HepG2 (cell line): ENCODE results near the gene SUPT6H. TPM values are rescaled to one million over a fixed set of nuclear protein-coding genes. Genes with fewer than 3 reads are reported as not detected.

Experiments used
- ATAC-seq: fragments of 200-7000 bp; cut with Tn5 transposase; 3 replicates; pipeline ENCODE4 v1.9.1; 2020; ENCODE audit warnings: mild to moderate bottlenecking, moderate library complexity
- BruUV-seq: library from RNA; stranded (reverse); fragments of 400-500 nt; replicated peaks from 2 replicates; lab custom pipeline; 2021; lab: Mats Ljungman, UMichigan
- CTCF ChIA-PET: fragments of 300-600 bp; formaldehyde crosslinking; extraction: SDS; loops from one replicate; lab custom pipeline; 2021; ENCODE audit warnings: low total read pairs, inconsistent platforms, low intra/inter-chr PET ratio; lab: Yijun Ruan, JAX
- POLR2A ChIA-PET: fragments of 350-600 bp; sonication (Branson Sonifier 250); formaldehyde crosslinking; loops from one replicate; lab custom pipeline; 2020; ENCODE audit warnings: antibody characterized with exemption, inconsistent platforms; lab: Yijun Ruan, JAX
- DNase-seq: peaks from one replicate; pipeline ENCODE4 v3.0.0-alpha.2; 2015; ENCODE audit warnings: low spot score
- FAIRE-seq: peaks from 3 replicates; lab custom pipeline; 2011; peaks lifted over from hg19 to GRCh38; lab: Jason Lieb, UNC
- H2AFZ ChIP-seq: one replicate; pipeline ENCODE4 v1.6.1; 2011; ENCODE audit warnings: low read length, inconsistent platforms
- H3K27ac ChIP-seq: fragments of 300-600 bp; 3 replicates; pipeline ENCODE4 v1.8.0; 2011; ENCODE audit warnings: mixed run types, mild to moderate bottlenecking, mixed read lengths, low read length, inconsistent platforms; ENCODE audit not compliant: insufficient read depth; ENCODE audit errors: extremely low read length
- H3K27me3 ChIP-seq, 2 experiments: fragments of 200-600 bp in 1 of 2; 2 replicates in 1 of 2; 3 replicates in 1 of 2; pipeline versions ENCODE4 v1.6.0 to v1.8.0; 2011; ENCODE audit warnings: low read length in 2 of 2, mild to moderate bottlenecking in 2 of 2, moderate library complexity in 2 of 2, inconsistent platforms in 1 of 2; ENCODE audit not compliant: insufficient read depth in 2 of 2, control insufficient read depth in 1 of 2
- H3K36me3 ChIP-seq, 2 experiments: fragments of 200-600 bp in 1 of 2; replicated peaks in 1 of 2; 2 replicates in 1 of 2; 3 replicates in 1 of 2; pipeline versions ENCODE4 v1.5.1 to v1.8.0; 2011; ENCODE audit warnings: low read length in 2 of 2, inconsistent platforms in 1 of 2; ENCODE audit not compliant: insufficient read depth in 2 of 2, control insufficient read depth in 1 of 2
- H3K4me1 ChIP-seq: 2 replicates; pipeline ENCODE4 v1.5.1; 2012; ENCODE audit warnings: low read length, inconsistent platforms; ENCODE audit not compliant: insufficient read depth
- H3K4me2 ChIP-seq: 2 replicates; pipeline ENCODE4 v1.6.0; 2011; ENCODE audit warnings: low read depth, low read length, inconsistent platforms
- H3K4me3 ChIP-seq, 3 experiments: fragments of 200-600 bp in 1 of 3; sonication (generic), shearing (Covaris generic) in 1 of 3; replicated peaks in 1 of 3; 2 replicates each; pipeline ENCODE4 v1.5.1; 2011 to 2016; ENCODE audit warnings: low read length in 3 of 3, inconsistent platforms in 2 of 3, low read depth in 2 of 3, mild to moderate bottlenecking in 2 of 3, control low read depth in 1 of 3, mixed read lengths in 1 of 3; ENCODE audit not compliant: insufficient read depth in 1 of 3
- H3K79me2 ChIP-seq: one replicate; pipeline ENCODE4 v1.6.1; 2011; ENCODE audit warnings: low read length, inconsistent platforms; ENCODE audit not compliant: insufficient read depth
- H3K9ac ChIP-seq: 2 replicates; pipeline ENCODE4 v1.6.0; 2011; ENCODE audit warnings: mild to moderate bottlenecking, low read depth, low read length, inconsistent platforms; ENCODE audit not compliant: insufficient read depth
- H3K9me3 ChIP-seq: 2 replicates; pipeline ENCODE4 v1.5.1; 2012; ENCODE audit warnings: mild to moderate bottlenecking, low read length
- H4K20me1 ChIP-seq: 2 replicates; pipeline ENCODE4 v1.6.0; 2011; ENCODE audit warnings: inconsistent platforms, mild to moderate bottlenecking, low read length, moderate library complexity; ENCODE audit not compliant: insufficient read depth
- BATF2 ChIP-seq: sonication (generic); formaldehyde crosslinking; IDR thresholded peaks from 2 replicates; pipeline ENCODE4 v1.8.0; 2022; ENCODE audit warnings: mild to moderate bottlenecking, missing genetic modification reagents, moderate library complexity
- HDAC6 ChIP-seq: fragments of 200-600 bp; sonication (generic); IDR thresholded peaks from 2 replicates; pipeline ENCODE4 v1.7.0; 2017; ENCODE audit warnings: mild to moderate bottlenecking, antibody characterized with exemption, low read length, low read depth
- HNRNPUL1 ChIP-seq: fragments of 200-400 bp; formaldehyde crosslinking; IDR thresholded peaks from 2 replicates; pipeline ENCODE4 v1.6.1; 2017; ENCODE audit warnings: low read depth, mild to moderate bottlenecking, low read length, moderate library complexity
- IRX3 ChIP-seq: sonication (generic); formaldehyde crosslinking; IDR thresholded peaks from 2 replicates; pipeline ENCODE4 v1.8.1; 2023; ENCODE audit warnings: mild to moderate bottlenecking, low read depth, missing genetic modification reagents, borderline replicate concordance
- MLXIP ChIP-seq: sonication (generic); formaldehyde crosslinking; IDR thresholded peaks from 2 replicates; pipeline ENCODE4 v1.9.0; 2021; ENCODE audit warnings: missing genetic modification reagents, borderline replicate concordance
- NFE2L2 ChIP-seq: fragments of 150-350 bp; IDR thresholded peaks from 2 replicates; pipeline ENCODE4 v1.6.1; 2014; ENCODE audit warnings: low read length
- SALL2 ChIP-seq: sonication (generic); formaldehyde crosslinking; IDR thresholded peaks from 2 replicates; pipeline ENCODE4 v1.8.1; 2023; ENCODE audit warnings: mild to moderate bottlenecking, missing genetic modification reagents, inconsistent platforms
- SMARCE1 ChIP-seq: fragments of 450-650 bp; IDR thresholded peaks from 2 replicates; pipeline ENCODE4 v1.6.1; 2017; ENCODE audit warnings: borderline replicate concordance
- TMF1 ChIP-seq: sonication (generic); formaldehyde crosslinking; IDR thresholded peaks from 2 replicates; pipeline ENCODE4 v1.8.1; 2022; ENCODE audit warnings: low read depth, missing genetic modification reagents
- ZFP36L1 ChIP-seq: sonication (generic); formaldehyde crosslinking; IDR thresholded peaks from 2 replicates; pipeline ENCODE4 v1.8.0; 2022; ENCODE audit warnings: mild to moderate bottlenecking, missing genetic modification reagents, moderate library complexity
- ZNF121 ChIP-seq: sonication (generic); formaldehyde crosslinking; IDR thresholded peaks from 2 replicates; pipeline ENCODE4 v1.5.0; 2020; ENCODE audit warnings: mild to moderate bottlenecking, missing genetic modification reagents
- ZNF234 ChIP-seq: sonication (generic); formaldehyde crosslinking; conservative IDR thresholded peaks from 2 replicates; pipeline ENCODE4 v1.5.1; 2020; ENCODE audit warnings: mild to moderate bottlenecking, missing genetic modification reagents
- ZNF24 ChIP-seq: fragments of 450-650 bp; IDR thresholded peaks from 2 replicates; pipeline ENCODE4 v1.6.1; 2017; ENCODE audit warnings: antibody characterized with exemption, mild to moderate bottlenecking
- ZNF512B ChIP-seq: sonication (generic); formaldehyde crosslinking; IDR thresholded peaks from 2 replicates; pipeline ENCODE4 v1.5.1; 2020; ENCODE audit warnings: missing genetic modification reagents, mild to moderate bottlenecking, borderline replicate concordance
- ZNF83 ChIP-seq: sonication (generic); formaldehyde crosslinking; IDR thresholded peaks from 2 replicates; pipeline ENCODE4 v1.4.0; 2020; ENCODE audit warnings: missing genetic modification reagents, mild to moderate bottlenecking, borderline replicate concordance
- ZNF891 ChIP-seq: sonication (generic); formaldehyde crosslinking; IDR thresholded peaks from 2 replicates; pipeline ENCODE4 v1.5.0; 2020; ENCODE audit warnings: mild to moderate bottlenecking, missing genetic modification reagents
- WGBS: methylation state at CpG from one replicate; pipeline ENCODE4 v1.1.6; 2017; ENCODE audit warnings: low lambda C conversion rate; 5-methylcytosine and 5-hydroxymethylcytosine counted together
- in situ Hi-C: cut with HindIII; loops from 2 replicates; pipeline ENCODE4 v1.10.0; 2017; ENCODE audit warnings: low pct_unique_long_range_greater_than_20kb; ENCODE audit not compliant: extremely low pct_ligation_motif_present
- intact Hi-C: fragments of 100-400 bp; cut with micrococcal nuclease; formaldehyde crosslinking; loops from one replicate; pipeline ENCODE4 v1.10.0; 2022; ENCODE audit not compliant: unreplicated experiment
- polyA plus RNA-seq, 8 experiments: library from polyadenylated mRNA; depleted of rRNA in 3 of 8; stranded (reverse) in 7 of 8; unstranded in 1 of 8; fragments of >200 nt; fragmentation: Illumina TruSeq in 4 of 8; extraction: Trizol in 4 of 8; gene quantifications; 2 replicates each; pipeline versions ENCODE4 v1.2.1 to v1.2.3, GENCODE V29; 2011 to 2016; ENCODE audit warnings: low read depth in 4 of 8, missing spikeins in 1 of 8, mixed read lengths in 1 of 8; ENCODE audit not compliant: insufficient read depth in 1 of 8
- total RNA-seq, 5 experiments: library from RNA; depleted of rRNA; stranded (reverse); fragments of >200 nt; fragmentation: Illumina TruSeq; extraction: Trizol; gene quantifications; 2 replicates each; pipeline ENCODE4 v1.2.3, GENCODE V29; 2016; ENCODE audit warnings: low read depth in 1 of 5

The SUPT6H gene
- total and polyA plus RNA-seq, 2 of the 13 experiments (the other 11 are each of a cell fraction or from before 2014, with no cell fraction given), result 32.7 to 39.9 TPM

GRCh38 chr17:28728364-28729200 is 66.6 kb downstream of the SUPT6H start, which contains the start of gene NEK8:
NEK8 (plus strand) TSS chr17:28728788; CDS start chr17:28728814, 26 bp downstream.
- under 1% methylated on average over 53 of the region's 64 CpGs for whole genome bisulfite sequencing
- DNase-seq (peak; percentile 94), ATAC-seq (peak; percentile 13), FAIRE-seq (peak; percentile 78)
- peaks cover 36% of the 10 kb centered on the region for H3K4me1 ChIP-seq
- no TSS peak for BruUV-seq
- in situ Hi-C loops (loop anchor here (25.0 kb wide), 1 partner anchor 384 kb away; no protein-coding TSS in a partner anchor), intact Hi-C loops (loop anchor here (1.0 kb wide), 1 partner anchor 17 kb away; no protein-coding TSS in a partner anchor)
- peak within 1 kb of the TSS; percentile 88 for H3K27ac ChIP-seq
- H3K4me2 ChIP-seq, result peak within 1 kb of the TSS; percentile 90
- peak within 1 kb of the TSS; percentile 79 for H3K9ac ChIP-seq
- no peak within 1 kb of the TSS for H2AFZ ChIP-seq
- peaks cover 4% of the 10 kb centered on the region for H3K79me2 ChIP-seq
- no peaks in the 10 kb centered on the region; a peak in 1 of 5 replicates for H3K27me3 ChIP-seq
- POLR2A ChIA-PET, result interaction anchor here (0.8 to 8.7 kb wide), 27 partner anchors 9 to 223 kb away, joined by 3 to 590 read pairs (median 5); partner anchors contain the start of genes BLTP2, FAM222B, FLOT2 and PHF12
- peaks cover 12% of the 10 kb centered on the region for H4K20me1 ChIP-seq
- no peaks in the 10 kb centered on the region for H3K9me3 ChIP-seq
- H3K4me3 ChIP-seq, result peak within 1 kb of the TSS; percentile 73 to 90 (median 87)
- H3K36me3 ChIP-seq, result peaks cover 2 to 11% of the 10 kb centered on the region in 2 experiments; a peak in 2 of 5 replicates
- CTCF ChIA-PET, result interaction anchor here (2.6 to 5.0 kb wide), 2 partner anchors 15 to 22 kb away, joined by 14 to 142 read pairs; partner anchors contain the start of gene TRAF4
- TF ChIP-seq SALL2 (no peak), ZNF24 (no peak), ZNF121 (no peak), MLXIP (no peak), NFE2L2 (no peak), HNRNPUL1 (no peak), IRX3 (CRISPR knock-in tag) (peak; percentile 69; the same call in 1 of the 2 replicates), HDAC6 (no peak), BATF2 (CRISPR knock-in tag) (no peak), TMF1 (peak; percentile 50; the same call in 1 of the 2 replicates), ZNF512B (CRISPR knock-in tag) (peak; percentile 43; the same call in 1 of the 2 replicates), ZNF234 (CRISPR knock-in tag) (no peak), SMARCE1 (no peak), ZNF83 (CRISPR knock-in tag) (no peak), ZNF891 (CRISPR knock-in tag) (no peak), ZFP36L1 (CRISPR knock-in tag) (no peak)
